ENCODE measurements around the gene NRIP2.

Gene NRIP2

GRCh38 chr12:2805143-2805520 lies 29.7 kb downstream of the NRIP2 start:
- no peak for DNase-seq (ENCODE audit: low spot score)

- no peak for DNase-seq (ENCODE audit: low spot score)
These were observed 30.3 kb downstream of the NRIP2 start for GRCh38 chr12:2804393-2805142.

GRCh38 chr12:2803635-2804392 lies 31.0 kb downstream of the NRIP2 start:
- DNase-seq (ENCODE audit: low spot score): no peak

GRCh38 chr12:2801044-2801783 lies 33.6 kb downstream of the NRIP2 start:
- no peak for DNase-seq (ENCODE audit: low spot score)

- no peak for DNase-seq (ENCODE audit: low spot score)
These were observed 34.7 kb downstream of the NRIP2 start for GRCh38 chr12:2800046-2800570.

- DNase-seq (ENCODE audit: low spot score): no peak
These were observed 37.0 kb downstream of the NRIP2 start for GRCh38 chr12:2797721-2798418.

GRCh38 chr12:2796187-2796666 lies 38.6 kb downstream of the NRIP2 start:
- DNase-seq (ENCODE audit: low spot score): no peak

GRCh38 chr12:2795291-2796186 lies 39.3 kb downstream of the NRIP2 start:
- DNase-seq (ENCODE audit: low spot score): peak; percentile 66

- peak; percentile 85 for DNase-seq (ENCODE audit: low spot score)
These were observed 40.0 kb downstream of the NRIP2 start, which contains the start of gene FKBP4 for GRCh38 chr12:2794736-2795289. Gene FKBP4, plus strand, starts transcription at chr12:2794970. Its CDS starts 170 bp downstream, at chr12:2795140.

GRCh38 chr12:2794191-2794735 lies 40.6 kb downstream of the NRIP2 start:
- no peak for DNase-seq (ENCODE audit: low spot score)

GRCh38 chr12:2793561-2793960 lies 41.3 kb downstream of the NRIP2 start:
- no peak for DNase-seq (ENCODE audit: low spot score)

GRCh38 chr12:2792671-2793500 lies 41.9 kb downstream of the NRIP2 start:
- DNase-seq (ENCODE audit: low spot score): no peak

GRCh38 chr12:2791089-2791488 lies 43.7 kb downstream of the NRIP2 start:
- DNase-seq (ENCODE audit: low spot score): no peak

- DNase-seq (ENCODE audit: low spot score): no peak
These were observed 49.8 kb downstream of the NRIP2 start for GRCh38 chr12:2785017-2785416.

GRCh38 chr12:2783936-2784600 lies 50.8 kb downstream of the NRIP2 start:
- peak; percentile 57 for DNase-seq (ENCODE audit: low spot score)

GRCh38 chr12:2779281-2779680 lies 55.6 kb downstream of the NRIP2 start:
- no peak for DNase-seq (ENCODE audit: low spot score)

- DNase-seq (ENCODE audit: low spot score): no peak
These were observed 58.6 kb downstream of the NRIP2 start for GRCh38 chr12:2776129-2776806.

- DNase-seq (ENCODE audit: low spot score): no peak
These were observed 59.4 kb downstream of the NRIP2 start for GRCh38 chr12:2775431-2775830.

Data from hematopoietic multipotent progenitor cell treated with erythropoietin and hydrocortisone succinate and interleukin-3 and kit ligand, for 15 days (in vitro differentiated cells).